ENCODE results near the gene CATSPERE.
"Not testable (repeated sequence)": the region's sequence is repeated elsewhere in the genome, so short reads cannot be mapped to it uniquely, and the experiment has no call there.

The CATSPERE gene

GRCh38 chr1:244666672-244667418 is 205.8 kb downstream of the CATSPERE start:
- not testable (repeated sequence) for DNase-seq (ENCODE audit: low read depth)

- no peak for DNase-seq (ENCODE audit: low read depth)
Measured at GRCh38 chr1:244667797-244668196, 206.7 kb downstream of the CATSPERE start.

- DNase-seq (ENCODE audit: low read depth), result peak; percentile 77
Measured at GRCh38 chr1:244672946-244673682, 212.0 kb downstream of the CATSPERE start.

GRCh38 chr1:244674446-244674845 is 213.4 kb downstream of the CATSPERE start:
- peak; percentile 56 for DNase-seq (ENCODE audit: low read depth)

GRCh38 chr1:244675167-244675566 is 214.1 kb downstream of the CATSPERE start:
- DNase-seq (ENCODE audit: low read depth), result peak; percentile 22

- DNase-seq (ENCODE audit: low read depth), result no peak
Measured at GRCh38 chr1:244678697-244679096, 217.6 kb downstream of the CATSPERE start.

- peak; percentile 19 for DNase-seq (ENCODE audit: low read depth)
Measured at GRCh38 chr1:244680667-244681066, 219.6 kb downstream of the CATSPERE start.

- not testable (repeated sequence) for DNase-seq (ENCODE audit: low read depth)
Measured at GRCh38 chr1:244682087-244682486, 221.0 kb downstream of the CATSPERE start.

Measured in amniotic epithelial cell (primary cell).